B cell (primary cell): Measurements from ENCODE around the gene APCDD1. TPM values are rescaled to one million over a fixed set of nuclear protein-coding genes. Genes with fewer than 3 reads are reported as not detected.

Experiments
- ATAC-seq: fragments of 200-7000 bp; cut with Tn5 transposase; one replicate; pipeline ENCODE4 v1.10.0; 2021; ENCODE audit warnings: low read depth, mild to moderate bottlenecking, moderate number of reproducible peaks, moderate library complexity
- CTCF ChIA-PET: fragments of 350-600 bp; sonication (Branson Sonifier 250); formaldehyde crosslinking; loops from one replicate; lab custom pipeline; 2021; ENCODE audit warnings: antibody characterized with exemption, inconsistent platforms; lab: Charles Lee
- POLR2A ChIA-PET: fragments of 350-600 bp; sonication (Branson Sonifier 250); formaldehyde crosslinking; loops from one replicate; lab custom pipeline; 2021; ENCODE audit warnings: antibody characterized with exemption; lab: Charles Lee
- DNase-seq: peaks from one replicate; pipeline ENCODE4 v3.0.0; 2013
- H2AFZ ChIP-seq: 2 replicates; pipeline ENCODE4 v1.6.1; 2012; ENCODE audit warnings: mild to moderate bottlenecking, low read depth, low read length; ENCODE audit not compliant: insufficient read depth, poor library complexity, severe bottlenecking
- H3K27ac ChIP-seq, 2 donors: 1 replicate in 1 of 2; 2 replicates in 1 of 2; pipeline ENCODE4 v1.5.1; 2012 to 2013; ENCODE audit warnings: low read length in 2 of 2, mild to moderate bottlenecking in 2 of 2, moderate library complexity in 1 of 2
- H3K27me3 ChIP-seq, 4 experiments: fragments of 200-600 bp in 1 of 4; sonication (generic) in 1 of 4; replicated peaks in 1 of 4; 1 replicate in 2 of 4; 2 replicates in 2 of 4; pipeline versions ENCODE4 v1.6.1 to v1.7.0; 2013 to 2016; ENCODE audit warnings: low read length in 3 of 4, mild to moderate bottlenecking in 2 of 4, mixed read lengths in 1 of 4, moderate library complexity in 1 of 4; ENCODE audit not compliant: insufficient read depth in 4 of 4, control insufficient read depth in 3 of 4; ENCODE audit errors: control extremely low read depth in 1 of 4
- H3K36me3 ChIP-seq, 2 experiments: replicated peaks in 1 of 2; 1 replicate in 1 of 2; 2 replicates in 1 of 2; pipeline versions ENCODE4 v1.6.1 to v1.7.1; 2013; ENCODE audit warnings: low read length in 1 of 2; ENCODE audit not compliant: insufficient read depth in 2 of 2, control insufficient read depth in 1 of 2; ENCODE audit errors: control extremely low read depth in 1 of 2, extremely low read depth in 1 of 2
- H3K4me1 ChIP-seq, 2 donors: fragments of 200-600 bp in 1 of 2; sonication (generic) in 1 of 2; 1 replicate in 1 of 2; 2 replicates in 1 of 2; pipeline versions ENCODE4 v1.5.1 to v1.6.1; 2013 to 2017; ENCODE audit warnings: low read length in 2 of 2; ENCODE audit not compliant: control insufficient read depth in 2 of 2, insufficient read depth in 2 of 2
- H3K4me2 ChIP-seq: replicated peaks from 2 replicates; pipeline ENCODE3; 2012; ENCODE audit warnings: mild to moderate bottlenecking, low read depth, low read length; ENCODE audit not compliant: poor library complexity, severe bottlenecking
- H3K4me3 ChIP-seq, 5 experiments: fragments of 200-600 bp in 1 of 5; sonication (generic) in 1 of 5; 1 replicate in 3 of 5; 2 replicates in 2 of 5; pipeline versions ENCODE4 v1.5.1 to v1.7.0; 2011 to 2016; ENCODE audit warnings: low read length in 4 of 5, mild to moderate bottlenecking in 4 of 5, low read depth in 2 of 5, control low read depth in 1 of 5, moderate library complexity in 1 of 5; ENCODE audit not compliant: insufficient read depth in 1 of 5; ENCODE audit errors: control extremely low read depth in 1 of 5, extremely low read depth in 1 of 5
- H3K79me2 ChIP-seq: fragments of 200-600 bp; sonication (generic); one replicate; pipeline ENCODE4 v1.6.0; 2016; ENCODE audit warnings: low read length; ENCODE audit not compliant: control insufficient read depth, insufficient read depth
- H3K9ac ChIP-seq: fragments of 200-600 bp; sonication (generic); 2 replicates; pipeline ENCODE4 v1.6.1; 2017; ENCODE audit warnings: mild to moderate bottlenecking, low read length, moderate library complexity
- H3K9me3 ChIP-seq, 3 donors: one replicate each; pipeline versions ENCODE4 v1.6.1 to v1.7.1; 2013; ENCODE audit warnings: low read length in 2 of 3; ENCODE audit not compliant: control insufficient read depth in 2 of 3, insufficient read depth in 1 of 3; ENCODE audit errors: control extremely low read depth in 1 of 3
- H4K20me1 ChIP-seq: 2 replicates; pipeline ENCODE4 v1.6.0; 2012; ENCODE audit warnings: mild to moderate bottlenecking, low read length; ENCODE audit not compliant: insufficient read depth, control insufficient read depth, poor library complexity, severe bottlenecking
- H3K27ac Mint-ChIP-seq: one replicate; pipeline ENCODE4 v1.8.0; 2021; ENCODE audit warnings: mixed read lengths
- H3K27me3 Mint-ChIP-seq: one replicate; pipeline ENCODE4 v1.8.0; 2021; ENCODE audit warnings: mixed read lengths
- H3K4me1 Mint-ChIP-seq: one replicate; pipeline ENCODE4 v1.8.0; 2021; ENCODE audit warnings: mixed read lengths
- H3K4me3 Mint-ChIP-seq: one replicate; pipeline ENCODE4 v1.8.0; 2021; ENCODE audit warnings: mixed read lengths
- H3K9me3 Mint-ChIP-seq: one replicate; pipeline ENCODE4 v1.8.0; 2022; ENCODE audit warnings: mixed read lengths; ENCODE audit not compliant: insufficient read depth
- CTCF ChIP-seq: fragments of 200-600 bp; IDR thresholded peaks from one replicate; pipeline ENCODE4 v1.8.0; 2022; ENCODE audit warnings: antibody characterized with exemption, mild to moderate bottlenecking
- EZH2 ChIP-seq: IDR thresholded peaks from 2 replicates; pipeline ENCODE4 v1.6.1; 2012; ENCODE audit warnings: borderline replicate concordance, low read depth, mild to moderate bottlenecking, moderate library complexity, low read length; ENCODE audit not compliant: insufficient read depth, poor library complexity, severe bottlenecking
- WGBS: methylation state at CpG from one replicate; pipeline ENCODE4 v1.1.5; 2013; ENCODE audit warnings: missing lambda C conversion rate; ENCODE audit not compliant: insufficient coverage; 5-methylcytosine and 5-hydroxymethylcytosine counted together
- intact Hi-C: fragments of 100-400 bp; cut with micrococcal nuclease; formaldehyde crosslinking; loops from one replicate; pipeline ENCODE4 v1.10.0; 2022
- polyA minus RNA-seq: library from RNA; depleted of rRNA, polyadenylated mRNA; stranded (reverse); fragments of >200 nt; gene quantifications from 2 replicates; pipeline ENCODE4 v1.2.3, GENCODE V29; 2012
- polyA plus RNA-seq: library from polyadenylated mRNA; depleted of rRNA; stranded (reverse); fragments of >200 nt; gene quantifications from 2 replicates; pipeline ENCODE4 v1.2.3, GENCODE V29; 2012
- total RNA-seq, 2 donors: library from RNA; stranded (reverse); fragments of 120-200 nt in 1 of 2; gene quantifications; 1 replicate in 1 of 2; 2 replicates in 1 of 2; pipeline versions ENCODE4 v1.2.3 to v1.2.4, GENCODE V29; 2013 to 2022

APCDD1 gene
- 0.46 and 1.1 TPM in 2 replicates for total RNA-seq
- 0.98 TPM for total RNA-seq (2013)
- 0.79 and 1.0 TPM in 2 replicates for polyA plus RNA-seq
- polyA minus RNA-seq, result 1.7 and 3.9 TPM in 2 replicates

GRCh38 chr18:10453806-10454680 is at the start of gene APCDD1:
APCDD1 (plus strand) TSS chr18:10454635; CDS start chr18:10454982, 347 bp downstream.
- no peaks in the 10 kb centered on the region for H4K20me1 ChIP-seq
- H2AFZ ChIP-seq, result peak within 1 kb of the TSS; percentile 73
- H3K27me3 Mint-ChIP-seq, result peaks cover 34% of the 10 kb centered on the region
- peaks cover 3% of the 10 kb centered on the region for H3K79me2 ChIP-seq
- peak within 1 kb of the TSS; percentile 22 for H3K27ac Mint-ChIP-seq
- H3K9ac ChIP-seq, result peak within 1 kb of the TSS; percentile 63
- TF ChIP-seq CTCF (no peak), EZH2 (no peak)
- ChIA-PET POLR2A (no interaction called here), CTCF (no interaction called here)
- H3K9me3 Mint-ChIP-seq, result no peaks in the 10 kb centered on the region
- no peaks in the 10 kb centered on the region for H3K36me3 ChIP-seq
- peak within 1 kb of the TSS; percentile 33 to 73 (median 53) for H3K4me3 ChIP-seq
- peak; percentile 13 for DNase-seq
- peaks cover 0 to 31% (median 25%) of the 10 kb centered on the region in 4 experiments for H3K27me3 ChIP-seq
- peak within 1 kb of the TSS; percentile 83 for H3K4me2 ChIP-seq
- H3K4me1 Mint-ChIP-seq, result peaks cover 26% of the 10 kb centered on the region
- H3K9me3 ChIP-seq, result peaks cover 0 to 10% (median 0%) of the 10 kb centered on the region in 3 donors
- peaks cover 22 to 23% of the 10 kb centered on the region in 2 donors for H3K4me1 ChIP-seq
- ATAC-seq, result peak; percentile 72
- no peak within 1 kb of the TSS for H3K27ac ChIP-seq
- H3K4me3 Mint-ChIP-seq, result peak within 1 kb of the TSS; percentile 81
- intact Hi-C loops, result no loop called here
- whole genome bisulfite sequencing, result 34% methylated on average over 51 of the region's 64 CpGs

GRCh38 chr18:10405014-10405493 is 49.4 kb upstream of the APCDD1 start:
- DNase-seq, result no peak
- H3K36me3 ChIP-seq, result no peaks in the 10 kb centered on the region
- peaks cover 8 to 9% of the 10 kb centered on the region in 2 donors for H3K4me1 ChIP-seq
- no peak overlapping the region for H2AFZ ChIP-seq
- H3K9me3 ChIP-seq, result no peaks in the 10 kb centered on the region
- no peak for TF ChIP-seq EZH2
- TF ChIP-seq CTCF, result no peak
- no peaks in the 10 kb centered on the region for H4K20me1 ChIP-seq
- no peak overlapping the region for H3K4me3 ChIP-seq
- peaks cover 0 to 3% (median 0%) of the 10 kb centered on the region in 4 experiments for H3K27me3 ChIP-seq
- Mint-ChIP-seq H3K27me3 (no peaks in the 10 kb centered on the region), H3K9me3 (no peaks in the 10 kb centered on the region), H3K27ac (no peak overlapping the region), H3K4me1 (peaks cover 13% of the 10 kb centered on the region), H3K4me3 (no peak overlapping the region)
- no peak overlapping the region for H3K9ac ChIP-seq
- intact Hi-C loops, result no loop called here
- H3K4me2 ChIP-seq, result no peak overlapping the region
- CTCF ChIA-PET, result no interaction called here
- POLR2A ChIA-PET, result no interaction called here
- no peak for ATAC-seq
- no peaks in the 10 kb centered on the region for H3K79me2 ChIP-seq
- H3K27ac ChIP-seq, result no peak overlapping the region
- WGBS, result 89% methylated on average over 8 of the region's 10 CpGs
